ENCODE results near the gene FOXP2. TPM values are rescaled to one million over a fixed set of nuclear protein-coding genes. Genes with fewer than 3 reads are reported as not detected.

The FOXP2 gene
- total RNA-seq, 1 experiment from 2014 or later: not detected

- no peak overlapping the region for H3K4me3 ChIP-seq (ENCODE audit: low read depth, low read length)
- no peak for TF ChIP-seq CTCF (IDR thresholded peaks at IDR 0.05; ENCODE audit: insufficient read depth in 1 of 2, low read depth in 1 of 2, low read length in 1 of 2, severe bottlenecking in 1 of 2, unreplicated experiment in 1 of 2)
- H3K36me3 ChIP-seq (ENCODE audit: control insufficient read depth, insufficient read depth, low read length): no peaks in the 10 kb centered on the region
- Mint-ChIP-seq H3K36me3 (ENCODE audit: insufficient read depth, unreplicated experiment) (no peaks in the 10 kb centered on the region), H3K27ac (ENCODE audit: unreplicated experiment) (no peak overlapping the region), H3K4me3 (ENCODE audit: unreplicated experiment) (no peak overlapping the region), H3K27me3 (ENCODE audit: insufficient read depth, unreplicated experiment) (peaks cover 5% of the 10 kb centered on the region), H3K4me1 (ENCODE audit: low read depth, unreplicated experiment) (no peaks in the 10 kb centered on the region), H3K9me3 (ENCODE audit: unreplicated experiment) (no peaks in the 10 kb centered on the region)
- no peaks in the 10 kb centered on the region; the same call in 1 of the 2 replicates for H3K27me3 ChIP-seq (replicated peaks; ENCODE audit: control insufficient read depth, insufficient read depth, low read length)
- intact Hi-C loops (cut with micrococcal nuclease; ENCODE audit: unreplicated experiment): no loop called here
- no peaks in the 10 kb centered on the region for H3K9me3 ChIP-seq
- H3K4me1 ChIP-seq: no peaks in the 10 kb centered on the region
- POLR2A ChIA-PET: no interaction called here
- no peak for DNase-seq
- no TSS peak for BruUV-seq (replicated peaks)
- CTCF ChIA-PET: no interaction called here
Observed at GRCh38 chr7:114658216-114658615, 243.6 kb downstream of the FOXP2 start.

GRCh38 chr7:114659409-114660125 lies 245.0 kb downstream of the FOXP2 start:
- H3K36me3 ChIP-seq (ENCODE audit: control insufficient read depth, insufficient read depth, low read length): no peaks in the 10 kb centered on the region
- ChIA-PET POLR2A (no interaction called here), CTCF (no interaction called here)
- no peaks in the 10 kb centered on the region for H3K9me3 Mint-ChIP-seq (ENCODE audit: unreplicated experiment)
- no peaks in the 10 kb centered on the region for H3K36me3 Mint-ChIP-seq (ENCODE audit: insufficient read depth, unreplicated experiment)
- H3K4me3 Mint-ChIP-seq (ENCODE audit: unreplicated experiment): no peak overlapping the region
- H3K27me3 Mint-ChIP-seq (ENCODE audit: insufficient read depth, unreplicated experiment): no peaks in the 10 kb centered on the region
- no peaks in the 10 kb centered on the region for H3K4me1 ChIP-seq
- no peaks in the 10 kb centered on the region for H3K4me1 Mint-ChIP-seq (ENCODE audit: low read depth, unreplicated experiment)
- no peaks in the 10 kb centered on the region for H3K9me3 ChIP-seq
- H3K27me3 ChIP-seq (replicated peaks; ENCODE audit: control insufficient read depth, insufficient read depth, low read length): no peaks in the 10 kb centered on the region
- no peak for TF ChIP-seq CTCF (IDR thresholded peaks at IDR 0.05; ENCODE audit: insufficient read depth in 1 of 2, low read depth in 1 of 2, low read length in 1 of 2, severe bottlenecking in 1 of 2, unreplicated experiment in 1 of 2)
- intact Hi-C loops (cut with micrococcal nuclease; ENCODE audit: unreplicated experiment): no loop called here
- DNase-seq: no peak
- no peak overlapping the region for H3K4me3 ChIP-seq (ENCODE audit: low read depth, low read length)
- no peak overlapping the region for H3K27ac Mint-ChIP-seq (ENCODE audit: unreplicated experiment)
- no TSS peak for BruUV-seq (replicated peaks)

GRCh38 chr7:114660126-114660486 lies 245.5 kb downstream of the FOXP2 start:
- H3K36me3 ChIP-seq (ENCODE audit: control insufficient read depth, insufficient read depth, low read length): no peaks in the 10 kb centered on the region
- no peak overlapping the region for H3K4me3 ChIP-seq (ENCODE audit: low read depth, low read length)
- intact Hi-C loops (cut with micrococcal nuclease; ENCODE audit: unreplicated experiment): no loop called here
- Mint-ChIP-seq H3K4me3 (ENCODE audit: unreplicated experiment) (no peak overlapping the region), H3K36me3 (ENCODE audit: insufficient read depth, unreplicated experiment) (no peaks in the 10 kb centered on the region), H3K9me3 (ENCODE audit: unreplicated experiment) (no peaks in the 10 kb centered on the region), H3K27me3 (ENCODE audit: insufficient read depth, unreplicated experiment) (no peaks in the 10 kb centered on the region), H3K4me1 (ENCODE audit: low read depth, unreplicated experiment) (no peaks in the 10 kb centered on the region), H3K27ac (ENCODE audit: unreplicated experiment) (no peak overlapping the region)
- no peak for DNase-seq
- no TSS peak for BruUV-seq (replicated peaks)
- TF ChIP-seq CTCF (IDR thresholded peaks at IDR 0.05; ENCODE audit: insufficient read depth in 1 of 2, low read depth in 1 of 2, low read length in 1 of 2, severe bottlenecking in 1 of 2, unreplicated experiment in 1 of 2): no peak
- no peaks in the 10 kb centered on the region for H3K4me1 ChIP-seq
- ChIA-PET POLR2A (no interaction called here), CTCF (no interaction called here)
- H3K27me3 ChIP-seq (replicated peaks; ENCODE audit: control insufficient read depth, insufficient read depth, low read length): no peaks in the 10 kb centered on the region
- H3K9me3 ChIP-seq: no peaks in the 10 kb centered on the region

Data from Caco-2 (cell line).